Activated T-helper 1 cell treated with anti-CD3 and anti-CD28 coated beads, Interleukin-12 subunit alpha, Interleukin-12 subunit beta, Interleukin-2, Interleukin-4 antibody, amounts not matched to agents 30 ng/mL and 10 ng/mL and 1 ng/mL, durations not matched to agents 14 hours and 24 hours and 36 hours (primary cell): ENCODE results near the gene TEKT2. TPM values are rescaled to one million over a fixed set of nuclear protein-coding genes. Genes with fewer than 3 reads are reported as not detected.

Source experiments
- DNase-seq: peaks from one replicate; pipeline ENCODE4 v3.0.0; 2021; ENCODE audit warnings: low spot score
- H3K27ac Mint-ChIP-seq: one replicate; pipeline ENCODE4 v1.8.0; 2021; ENCODE audit warnings: mild to moderate bottlenecking, mixed read lengths
- H3K27me3 Mint-ChIP-seq: one replicate; pipeline ENCODE4 v1.8.0; 2022; ENCODE audit warnings: mild to moderate bottlenecking, moderate library complexity, mixed read lengths; ENCODE audit not compliant: insufficient read depth
- H3K36me3 Mint-ChIP-seq: one replicate; pipeline ENCODE4 v1.8.0; 2021; ENCODE audit warnings: low read depth, mixed read lengths
- H3K4me1 Mint-ChIP-seq: one replicate; pipeline ENCODE4 v1.8.0; 2021; ENCODE audit warnings: low read depth, mixed read lengths
- H3K4me3 Mint-ChIP-seq: one replicate; pipeline ENCODE4 v1.8.0; 2021; ENCODE audit warnings: mild to moderate bottlenecking, moderate library complexity, mixed read lengths
- H3K9me3 Mint-ChIP-seq: one replicate; pipeline ENCODE4 v1.8.0; 2021; ENCODE audit warnings: mixed read lengths
- intact Hi-C: fragments of 100-400 bp; cut with micrococcal nuclease; formaldehyde crosslinking; loops from one replicate; pipeline ENCODE4 v1.15.1; 2024
- total RNA-seq: library from RNA; stranded (reverse); gene quantifications from 2 replicates; pipeline ENCODE4 v1.2.3, GENCODE V29; 2022

TEKT2 gene
- total RNA-seq, 1 donor from 2014 or later: 0.16 TPM

DNA sequence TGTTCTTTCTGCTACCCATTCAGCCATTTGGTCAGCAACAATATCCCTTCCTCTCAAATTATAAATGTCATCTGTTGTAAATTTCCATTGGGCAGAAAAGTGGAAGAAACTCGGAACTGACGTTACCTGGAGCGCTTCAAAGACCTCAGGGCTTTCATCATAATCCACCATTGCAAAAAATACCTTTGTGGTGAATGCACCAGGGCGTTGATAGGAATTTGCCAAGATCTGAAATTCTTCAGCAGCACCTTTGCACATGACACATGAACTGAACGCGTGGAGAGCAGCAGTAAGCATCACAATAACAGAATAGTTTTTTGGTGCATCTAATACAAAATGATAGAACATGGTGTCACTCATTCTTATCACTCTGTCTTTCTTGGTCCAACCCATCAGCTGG, 3.1 kb upstream of the TEKT2 start:
- no peaks in the 10 kb centered on the region for H3K4me1 Mint-ChIP-seq
- no peaks in the 10 kb centered on the region for H3K9me3 Mint-ChIP-seq
- H3K27ac Mint-ChIP-seq: no peak overlapping the region
- H3K27me3 Mint-ChIP-seq: peaks cover 24% of the 10 kb centered on the region
- H3K4me3 Mint-ChIP-seq: no peak overlapping the region
- no peak for DNase-seq
- intact Hi-C loops: no loop called here
- no peaks in the 10 kb centered on the region for H3K36me3 Mint-ChIP-seq

DNA sequence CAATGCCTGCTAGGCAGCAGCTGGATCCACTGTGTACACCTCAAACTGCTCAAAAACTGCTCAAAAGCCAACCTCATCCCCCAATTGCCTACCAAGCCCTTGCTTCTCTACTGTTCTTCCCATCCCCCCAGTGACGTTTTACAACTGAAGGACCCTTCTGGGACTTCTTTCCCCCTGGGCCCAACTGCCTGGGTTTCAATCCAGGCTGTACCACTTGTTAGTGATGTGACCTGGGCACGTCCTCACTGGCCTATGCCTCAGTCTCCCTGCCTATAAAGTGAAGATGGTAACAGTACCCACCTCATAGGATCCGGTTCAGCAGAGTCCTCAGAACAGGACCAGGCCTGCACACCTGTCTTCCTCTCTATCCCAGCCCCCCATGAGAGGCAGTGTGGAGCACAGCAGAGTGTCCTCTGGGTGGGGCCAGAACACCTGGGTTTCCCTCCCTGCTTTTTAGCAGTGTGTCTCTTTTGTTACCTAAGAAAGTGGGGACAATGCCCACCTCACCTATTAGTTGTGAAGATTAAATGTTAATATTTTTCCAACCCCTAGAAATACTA, 1.9 kb upstream of the TEKT2 start:
- Mint-ChIP-seq H3K36me3 (no peaks in the 10 kb centered on the region), H3K4me1 (no peaks in the 10 kb centered on the region), H3K27me3 (peaks cover 28% of the 10 kb centered on the region), H3K4me3 (no peak overlapping the region), H3K9me3 (no peaks in the 10 kb centered on the region), H3K27ac (no peak overlapping the region)
- intact Hi-C loops: no loop called here
- DNase-seq: no peak

DNA sequence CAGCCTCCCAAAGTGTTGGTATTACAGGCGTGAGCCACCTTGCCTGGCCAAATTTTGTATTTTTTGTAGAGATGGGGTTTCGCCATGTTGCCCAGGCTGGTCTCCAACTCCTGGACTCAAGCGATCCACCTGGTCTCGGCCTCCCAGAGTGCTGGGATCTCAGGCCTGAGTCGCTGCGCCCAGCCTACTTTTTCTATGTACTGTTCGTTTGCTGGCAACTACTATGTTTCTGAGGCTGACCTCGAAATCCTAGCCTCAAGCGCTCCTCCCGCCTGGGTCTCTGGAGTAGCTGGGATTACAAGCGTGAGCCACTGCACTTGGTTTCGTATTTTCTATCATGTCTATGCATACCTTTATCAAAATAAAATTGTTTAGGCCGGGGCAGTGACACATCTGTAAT, 675 bp upstream of the TEKT2 start:
- Mint-ChIP-seq H3K36me3 (no peaks in the 10 kb centered on the region), H3K4me1 (no peaks in the 10 kb centered on the region), H3K27me3 (peaks cover 28% of the 10 kb centered on the region), H3K4me3 (no peak overlapping the region), H3K27ac (no peak overlapping the region), H3K9me3 (no peaks in the 10 kb centered on the region)
- intact Hi-C loops: no loop called here
- no peak for DNase-seq

DNA sequence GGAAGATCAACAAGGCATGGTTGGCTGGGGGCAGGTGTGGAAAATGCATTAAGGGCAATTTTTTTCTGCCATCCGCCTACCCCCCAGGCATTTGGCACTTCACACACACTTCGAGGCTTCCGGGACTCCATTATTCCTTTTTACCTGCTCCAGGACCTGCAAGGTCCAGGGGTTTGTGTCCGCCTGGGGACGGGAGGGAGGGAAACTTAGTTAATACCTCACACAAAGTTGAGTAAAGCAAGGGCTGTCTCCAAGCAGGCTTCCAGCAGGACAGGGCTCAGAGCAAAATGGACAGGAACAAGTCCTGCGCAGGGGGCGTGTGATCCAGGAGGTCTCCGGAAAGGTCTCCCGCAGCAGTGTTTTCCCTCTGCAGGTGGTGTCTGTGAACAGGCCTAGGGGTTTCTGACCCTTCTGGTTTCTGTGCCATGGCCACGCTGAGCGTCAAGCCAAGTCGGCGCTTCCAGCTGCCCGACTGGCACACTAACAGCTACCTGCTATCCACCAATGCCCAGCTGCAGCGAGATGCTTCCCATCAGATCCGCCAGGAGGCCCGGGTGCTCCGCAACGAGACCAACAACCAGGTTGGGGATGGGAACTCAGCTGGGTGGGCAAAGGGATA, 712 bp downstream of the TEKT2 start:
- peaks cover 4% of the 10 kb centered on the region for H3K36me3 Mint-ChIP-seq

DNA sequence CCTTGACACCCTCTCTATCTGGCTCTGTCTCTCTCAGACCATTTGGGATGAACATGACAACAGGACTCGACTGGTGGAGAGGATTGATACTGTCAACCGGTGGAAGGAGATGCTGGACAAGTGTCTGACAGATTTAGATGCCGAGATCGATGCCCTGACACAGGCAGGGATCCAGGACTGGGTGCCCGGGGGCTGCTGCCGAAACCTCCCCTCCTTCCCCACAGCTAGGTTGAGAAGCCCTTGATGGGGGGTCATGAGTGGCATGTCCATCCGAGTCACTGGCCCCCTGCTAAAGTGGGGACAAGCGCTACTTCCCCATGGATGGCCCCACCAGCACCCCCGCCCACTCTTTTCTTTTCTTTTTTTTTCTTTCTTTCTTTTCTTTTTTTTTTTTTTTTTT, 1.2 kb downstream of the TEKT2 start:
- Mint-ChIP-seq H3K27ac (no peak overlapping the region), H3K4me1 (peaks cover 9% of the 10 kb centered on the region), H3K27me3 (peaks cover 28% of the 10 kb centered on the region), H3K9me3 (no peaks in the 10 kb centered on the region), H3K4me3 (no peak overlapping the region), H3K36me3 (peaks cover 9% of the 10 kb centered on the region)
- DNase-seq: no peak
- intact Hi-C loops: loop anchor here (5.0 kb wide), 2 partner anchors 197 to 302 kb away; partner anchors contain the start of gene STK40

More for the DNA sequence above, 712 bp downstream of the TEKT2 start:
- no peak for DNase-seq
- H3K27ac Mint-ChIP-seq: no peak overlapping the region
- H3K9me3 Mint-ChIP-seq: no peaks in the 10 kb centered on the region
- peaks cover 28% of the 10 kb centered on the region for H3K27me3 Mint-ChIP-seq
- no peak overlapping the region for H3K4me3 Mint-ChIP-seq
- peaks cover 4% of the 10 kb centered on the region for H3K4me1 Mint-ChIP-seq
- intact Hi-C loops: loop anchor here (5.0 kb wide), 2 partner anchors 198 to 303 kb away; partner anchors contain the start of gene STK40

DNA sequence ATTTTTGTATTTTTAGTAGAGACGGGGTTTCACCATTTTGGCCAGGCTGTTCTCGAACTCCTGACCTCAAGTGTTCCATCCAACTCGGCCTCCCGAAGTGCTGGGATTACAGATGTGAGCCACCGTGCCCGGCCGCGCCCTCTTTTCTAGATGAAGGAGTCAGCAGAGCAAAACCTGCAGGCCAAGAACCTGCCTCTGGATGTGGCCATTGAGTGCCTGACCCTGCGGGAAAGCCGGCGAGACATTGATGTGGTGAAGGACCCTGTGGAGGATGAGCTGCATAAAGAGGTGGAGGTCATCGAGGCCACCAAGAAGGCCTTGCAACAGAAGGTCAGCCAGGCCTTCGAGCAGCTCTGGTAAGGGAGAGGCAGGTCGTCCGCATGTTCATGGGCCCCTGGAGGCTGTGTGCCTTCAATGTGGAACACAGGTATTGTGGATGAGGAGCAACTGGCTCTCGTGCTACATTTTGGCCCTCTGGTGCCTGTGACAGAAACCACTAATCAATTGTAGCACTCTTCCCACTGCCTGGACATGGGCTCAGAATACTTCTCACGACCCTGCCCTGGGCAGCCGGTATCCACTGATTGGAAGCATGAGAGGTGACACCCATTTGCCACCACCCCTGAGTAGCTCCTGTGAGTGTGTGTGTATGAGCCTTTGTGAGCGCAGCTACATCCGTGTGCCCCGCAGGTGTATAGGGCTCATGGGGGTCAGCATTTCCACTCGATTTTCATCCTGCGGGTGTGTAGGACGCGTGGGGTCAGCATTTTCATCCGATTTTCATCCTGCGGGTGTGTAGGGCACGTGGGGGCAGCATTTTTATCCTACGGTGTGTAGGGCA, 2.0 kb downstream of the TEKT2 start:
- Mint-ChIP-seq H3K9me3 (no peaks in the 10 kb centered on the region), H3K27me3 (peaks cover 24% of the 10 kb centered on the region), H3K27ac (no peak overlapping the region), H3K4me3 (no peak overlapping the region), H3K36me3 (peaks cover 10% of the 10 kb centered on the region), H3K4me1 (peaks cover 12% of the 10 kb centered on the region)
- no peak for DNase-seq
- intact Hi-C loops: loop anchor here (5.0 kb wide), 2 partner anchors 196 to 301 kb away; partner anchors contain the start of gene STK40

DNA sequence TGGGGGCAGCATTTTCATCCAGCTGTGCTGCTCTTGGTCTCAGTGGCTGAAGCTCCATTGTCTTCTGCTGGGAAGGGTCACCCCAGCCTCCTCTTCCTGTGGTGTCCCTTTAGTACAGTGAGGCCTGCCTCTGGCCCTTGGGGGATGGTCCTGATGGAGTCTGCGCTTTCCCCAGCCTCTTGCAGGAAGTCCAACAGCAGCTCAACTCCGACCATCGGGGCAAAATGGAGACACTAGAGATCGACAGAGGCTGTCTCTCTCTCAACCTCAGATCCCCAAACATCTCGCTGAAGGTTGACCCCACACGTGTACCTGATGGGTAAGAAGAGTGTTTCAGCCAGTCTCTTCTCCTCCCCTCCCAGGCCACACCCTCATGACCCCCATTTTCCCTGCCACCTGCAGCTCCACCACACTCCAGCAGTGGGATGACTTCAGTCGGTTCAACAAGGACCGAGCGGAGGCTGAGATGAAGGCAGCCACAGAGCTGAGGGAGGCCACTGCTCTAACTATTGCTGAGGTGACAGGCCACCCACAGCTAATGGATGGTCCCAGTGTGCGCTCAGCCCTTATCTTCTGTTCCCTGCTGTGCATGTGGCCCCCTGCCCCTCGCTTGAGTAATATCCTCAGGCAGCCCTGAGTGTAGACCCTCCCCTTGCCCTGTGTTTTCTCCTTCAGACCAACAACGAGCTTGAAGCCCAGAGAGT, 2.8 kb downstream of the TEKT2 start:
- no peaks in the 10 kb centered on the region for H3K9me3 Mint-ChIP-seq
- H3K27me3 Mint-ChIP-seq: peaks cover 21% of the 10 kb centered on the region
- peak overlapping the region; percentile 59 for H3K4me3 Mint-ChIP-seq
- peak overlapping the region; percentile 73 for H3K27ac Mint-ChIP-seq
- intact Hi-C loops: loop anchor here (5.0 kb wide), 2 partner anchors 196 to 301 kb away; partner anchors contain the start of gene STK40
- DNase-seq: no peak
- peaks cover 12% of the 10 kb centered on the region for H3K36me3 Mint-ChIP-seq
- peaks cover 20% of the 10 kb centered on the region for H3K4me1 Mint-ChIP-seq

DNA sequence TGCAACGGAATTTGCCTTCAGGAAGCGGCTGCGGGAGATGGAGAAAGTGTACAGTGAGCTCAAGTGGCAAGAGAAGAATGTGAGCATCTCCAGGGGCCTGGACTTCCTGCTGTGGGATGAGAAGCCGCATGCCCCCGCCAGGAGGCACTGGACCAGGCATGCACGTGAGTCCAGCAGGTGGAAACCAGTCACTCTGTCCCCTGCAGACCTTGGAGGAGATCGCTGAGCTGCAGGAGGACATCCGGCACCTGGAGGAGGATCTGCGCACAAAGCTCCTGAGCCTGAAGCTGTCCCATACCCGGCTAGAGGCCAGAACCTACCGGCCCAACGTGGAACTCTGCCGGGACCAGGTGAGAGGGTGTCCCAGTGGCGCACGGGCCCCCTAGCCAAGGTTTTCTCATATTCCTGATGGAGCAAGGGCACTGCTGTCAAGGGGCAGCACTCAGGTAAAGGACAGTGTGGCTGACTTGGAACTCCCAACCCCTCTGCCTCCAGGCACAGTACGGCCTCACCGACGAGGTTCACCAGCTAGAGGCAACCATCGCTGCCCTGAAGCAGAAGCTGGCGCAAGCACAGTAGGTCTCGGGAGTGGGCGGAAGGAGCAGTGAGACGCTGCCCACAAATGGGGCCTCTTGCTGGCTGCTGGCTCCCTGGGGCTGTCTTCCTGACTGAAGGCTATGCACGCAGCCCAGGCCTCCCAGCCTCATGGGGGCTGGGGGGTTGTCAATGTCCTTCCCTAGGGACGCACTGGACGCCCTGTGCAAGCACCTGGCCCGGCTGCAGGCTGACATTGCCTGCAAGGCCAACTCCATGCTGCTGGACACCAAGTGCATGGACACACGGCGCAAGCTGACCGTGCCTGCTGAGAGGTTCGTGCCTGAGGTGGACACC, 3.6 kb downstream of the TEKT2 start:
- intact Hi-C loops: loop anchor here (1.0 to 5.0 kb wide), 7 partner anchors 62 to 363 kb away; partner anchors contain the start of genes AGO3, LSM10, OSCP1 and STK40
- DNase-seq: no peak
- peaks cover 13% of the 10 kb centered on the region for H3K27me3 Mint-ChIP-seq
- peaks cover 20% of the 10 kb centered on the region for H3K4me1 Mint-ChIP-seq
- peak overlapping the region; percentile 59 for H3K4me3 Mint-ChIP-seq
- no peaks in the 10 kb centered on the region for H3K9me3 Mint-ChIP-seq
- H3K27ac Mint-ChIP-seq: peak overlapping the region; percentile 73
- H3K36me3 Mint-ChIP-seq: peaks cover 18% of the 10 kb centered on the region

DNA sequence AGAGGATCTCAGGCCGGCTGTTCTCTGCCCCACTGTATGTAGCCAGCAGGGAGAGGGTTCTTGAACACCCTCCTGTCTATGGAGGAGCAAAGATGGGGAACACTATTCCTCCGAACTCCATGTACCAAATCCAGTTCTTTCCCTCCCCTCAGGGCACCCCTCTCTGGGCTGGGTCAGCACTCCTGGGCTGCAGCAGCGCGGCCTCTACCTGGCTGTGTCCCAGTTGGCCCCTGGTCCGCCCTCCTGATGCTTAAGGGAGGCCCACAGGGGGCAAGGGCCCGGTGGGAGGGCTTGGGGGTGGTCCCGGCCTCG, 4.3 kb downstream of the TEKT2 start:
- Mint-ChIP-seq H3K4me1 (peaks cover 20% of the 10 kb centered on the region), H3K36me3 (peaks cover 24% of the 10 kb centered on the region), H3K27ac (peak overlapping the region; percentile 75), H3K9me3 (no peaks in the 10 kb centered on the region), H3K4me3 (peak overlapping the region; percentile 26), H3K27me3 (peaks cover 11% of the 10 kb centered on the region)
- intact Hi-C loops: loop anchor here (1.0 to 5.0 kb wide), 7 partner anchors 61 to 362 kb away; partner anchors contain the start of genes AGO3, LSM10, OSCP1 and STK40
- no peak for DNase-seq

DNA sequence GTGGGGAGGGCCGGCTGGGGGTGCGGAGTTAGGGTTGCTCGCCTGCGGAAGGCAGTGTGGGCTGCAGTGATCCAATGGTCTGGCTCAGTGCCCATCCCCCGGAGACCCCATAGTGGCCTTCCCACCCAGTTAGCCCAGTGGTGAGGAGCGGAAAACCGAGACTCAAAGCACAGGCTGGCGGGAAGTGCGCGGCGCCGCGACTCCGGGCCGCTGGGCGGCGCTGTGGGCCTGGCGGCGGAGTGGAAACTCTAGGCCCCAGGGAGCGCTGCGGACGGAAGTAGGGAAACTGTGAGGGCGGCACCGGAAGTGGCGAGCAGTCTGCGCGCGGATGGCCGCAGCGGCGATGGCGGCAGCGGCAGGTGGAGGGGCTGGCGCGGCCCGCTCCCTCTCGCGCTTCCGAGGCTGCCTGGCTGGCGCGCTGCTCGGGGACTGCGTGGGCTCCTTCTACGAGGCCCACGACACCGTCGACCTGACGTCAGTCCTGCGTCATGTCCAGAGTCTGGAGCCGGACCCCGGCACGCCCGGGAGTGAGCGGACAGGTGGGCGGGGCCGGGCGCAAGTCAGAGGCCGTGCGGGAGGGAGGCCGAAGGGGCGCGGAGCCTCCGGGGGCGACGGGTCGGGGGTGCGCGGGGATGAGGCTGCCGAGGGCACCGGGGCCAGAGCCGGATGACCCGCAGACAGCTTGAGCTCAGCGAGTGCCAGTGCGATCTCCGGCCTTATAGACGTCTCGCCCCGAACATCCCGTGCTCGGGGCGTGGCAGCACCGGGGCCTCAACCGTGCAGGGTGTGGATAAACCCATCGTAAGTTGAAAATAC, 4.9 kb downstream of the TEKT2 start, which contains the start of gene ADPRS:
TSS of gene ADPRS (plus strand) at position 316 of the 816 bp plus-strand sequence. CDS start at position 329, 13 bp downstream.
- Mint-ChIP-seq H3K4me1 (peaks cover 20% of the 10 kb centered on the region), H3K36me3 (peaks cover 26% of the 10 kb centered on the region), H3K27ac (peak within 1 kb of the TSS; percentile 96), H3K27me3 (peaks cover 7% of the 10 kb centered on the region), H3K4me3 (peak within 1 kb of the TSS; percentile 97), H3K9me3 (no peaks in the 10 kb centered on the region)
- DNase-seq: peak; percentile 88
- intact Hi-C loops: loop anchor here (1.0 to 5.0 kb wide), 8 partner anchors 61 to 362 kb away; partner anchors contain the start of genes AGO1, AGO3, LSM10 and OSCP1
